ENCODE results near the gene KDM5B. TPM values are rescaled to one million over a fixed set of nuclear protein-coding genes. Genes with fewer than 3 reads are reported as not detected.
"Not testable (repeated sequence)": the region's sequence is repeated elsewhere in the genome, so short reads cannot be mapped to it uniquely, and the experiment has no call there.

The KDM5B gene
- total and polyA plus RNA-seq, 4 donors: 60.2 to 114 (median 74.1) TPM

GRCh38 chr1:202844259-202844658 lies 36.0 kb upstream of the KDM5B start:
- WGBS (ENCODE audit: insufficient coverage): 96% methylated on average over 4 of the region's 5 CpGs
- no peaks in the 10 kb centered on the region for H3K36me3 ChIP-seq (ENCODE audit: control insufficient read depth, insufficient read depth, low read length)

GRCh38 chr1:202843081-202843480 lies 34.9 kb upstream of the KDM5B start:
- DNase-seq (ENCODE audit: low read depth in 4 of 6, low spot score in 6 of 6): peak in 5 of 6 donors; percentile 26 to 82 (median 51)
- Histone ChIP-seq H3K4me3 (ENCODE audit: low read depth, low read length) (no peak overlapping the region), H3K9me3 (ENCODE audit: control insufficient read depth, insufficient read depth, low read length) (no peaks in the 10 kb centered on the region), H3K27ac (ENCODE audit: low read depth, low read length) (peak overlapping the region; percentile 40), H3K36me3 (ENCODE audit: control insufficient read depth, insufficient read depth, low read length) (no peaks in the 10 kb centered on the region), H3K4me1 (ENCODE audit: control insufficient read depth, insufficient read depth, low read length) (peaks cover 20% of the 10 kb centered on the region), H3K27me3 (ENCODE audit: control insufficient read depth, insufficient read depth, low read length) (no peaks in the 10 kb centered on the region)
- WGBS (ENCODE audit: insufficient coverage): 34% methylated on average over 9 of the region's 11 CpGs

More at GRCh38 chr1:202844259-202844658, 36.0 kb upstream of the KDM5B start:
- no peak overlapping the region for H3K4me3 ChIP-seq (ENCODE audit: low read depth, low read length)
- no peak overlapping the region for H3K27ac ChIP-seq (ENCODE audit: low read depth, low read length)
- H3K27me3 ChIP-seq (ENCODE audit: control insufficient read depth, insufficient read depth, low read length): no peaks in the 10 kb centered on the region
- H3K4me1 ChIP-seq (ENCODE audit: control insufficient read depth, insufficient read depth, low read length): peaks cover 20% of the 10 kb centered on the region
- DNase-seq (ENCODE audit: low read depth in 4 of 6, low spot score in 6 of 6): no peak
- H3K9me3 ChIP-seq (ENCODE audit: control insufficient read depth, insufficient read depth, low read length): no peaks in the 10 kb centered on the region

GRCh38 chr1:202837746-202838262 lies 29.6 kb upstream of the KDM5B start:
- DNase-seq (ENCODE audit: low read depth in 4 of 6, low spot score in 6 of 6): no peak
- Histone ChIP-seq H3K4me3 (ENCODE audit: low read depth, low read length) (no peak overlapping the region), H3K27ac (ENCODE audit: low read depth, low read length) (no peak overlapping the region), H3K9me3 (ENCODE audit: control insufficient read depth, insufficient read depth, low read length) (no peaks in the 10 kb centered on the region), H3K27me3 (ENCODE audit: control insufficient read depth, insufficient read depth, low read length) (no peaks in the 10 kb centered on the region), H3K4me1 (ENCODE audit: control insufficient read depth, insufficient read depth, low read length) (peaks cover 6% of the 10 kb centered on the region), H3K36me3 (ENCODE audit: control insufficient read depth, insufficient read depth, low read length) (no peaks in the 10 kb centered on the region)
- whole genome bisulfite sequencing (ENCODE audit: insufficient coverage): 94% methylated on average over 2 of the region's 5 CpGs

- H3K4me3 ChIP-seq (ENCODE audit: low read depth, low read length): no peak overlapping the region
- no peak for DNase-seq (ENCODE audit: low read depth in 4 of 6, low spot score in 6 of 6)
- H3K9me3 ChIP-seq (ENCODE audit: control insufficient read depth, insufficient read depth, low read length): no peaks in the 10 kb centered on the region
- no peaks in the 10 kb centered on the region for H3K27me3 ChIP-seq (ENCODE audit: control insufficient read depth, insufficient read depth, low read length)
- 89% methylated on average over 4 of the region's 5 CpGs for WGBS (ENCODE audit: insufficient coverage)
- H3K27ac ChIP-seq (ENCODE audit: low read depth, low read length): no peak overlapping the region
- H3K36me3 ChIP-seq (ENCODE audit: control insufficient read depth, insufficient read depth, low read length): no peaks in the 10 kb centered on the region
- no peaks in the 10 kb centered on the region for H3K4me1 ChIP-seq (ENCODE audit: control insufficient read depth, insufficient read depth, low read length)
These were observed 28.6 kb upstream of the KDM5B start for GRCh38 chr1:202836623-202837403.

- Histone ChIP-seq H3K27ac (ENCODE audit: low read depth, low read length) (no peak overlapping the region), H3K36me3 (ENCODE audit: control insufficient read depth, insufficient read depth, low read length) (no peaks in the 10 kb centered on the region), H3K9me3 (ENCODE audit: control insufficient read depth, insufficient read depth, low read length) (no peaks in the 10 kb centered on the region), H3K4me1 (ENCODE audit: control insufficient read depth, insufficient read depth, low read length) (no peaks in the 10 kb centered on the region), H3K27me3 (ENCODE audit: control insufficient read depth, insufficient read depth, low read length) (no peaks in the 10 kb centered on the region), H3K4me3 (ENCODE audit: low read depth, low read length) (no peak overlapping the region)
- 30% methylated on average over 2 of the region's 3 CpGs for WGBS (ENCODE audit: insufficient coverage)
- no peak for DNase-seq (ENCODE audit: low read depth in 4 of 6, low spot score in 6 of 6)
These were observed 27.4 kb upstream of the KDM5B start for GRCh38 chr1:202835548-202836072.

GRCh38 chr1:202834771-202835547 lies 26.7 kb upstream of the KDM5B start:
- H3K27ac ChIP-seq (ENCODE audit: low read depth, low read length): no peak overlapping the region
- no peaks in the 10 kb centered on the region for H3K4me1 ChIP-seq (ENCODE audit: control insufficient read depth, insufficient read depth, low read length)
- H3K9me3 ChIP-seq (ENCODE audit: control insufficient read depth, insufficient read depth, low read length): no peaks in the 10 kb centered on the region
- H3K36me3 ChIP-seq (ENCODE audit: control insufficient read depth, insufficient read depth, low read length): no peaks in the 10 kb centered on the region
- DNase-seq (ENCODE audit: low read depth in 4 of 6, low spot score in 6 of 6): no peak
- WGBS (ENCODE audit: insufficient coverage): 82% methylated on average over 5 of the region's 10 CpGs
- no peaks in the 10 kb centered on the region for H3K27me3 ChIP-seq (ENCODE audit: control insufficient read depth, insufficient read depth, low read length)
- no peak overlapping the region for H3K4me3 ChIP-seq (ENCODE audit: low read depth, low read length)

- Histone ChIP-seq H3K4me1 (ENCODE audit: control insufficient read depth, insufficient read depth, low read length) (no peaks in the 10 kb centered on the region), H3K9me3 (ENCODE audit: control insufficient read depth, insufficient read depth, low read length) (no peaks in the 10 kb centered on the region), H3K36me3 (ENCODE audit: control insufficient read depth, insufficient read depth, low read length) (no peaks in the 10 kb centered on the region), H3K27ac (ENCODE audit: low read depth, low read length) (no peak overlapping the region), H3K27me3 (ENCODE audit: control insufficient read depth, insufficient read depth, low read length) (no peaks in the 10 kb centered on the region), H3K4me3 (ENCODE audit: low read depth, low read length) (no peak overlapping the region)
- DNase-seq (ENCODE audit: low read depth in 4 of 6, low spot score in 6 of 6): no peak
- WGBS (ENCODE audit: insufficient coverage): 100% methylated on average over 1 of the region's 3 CpGs
These were observed 23.7 kb upstream of the KDM5B start for GRCh38 chr1:202831906-202832305.

- not testable (repeated sequence) for H3K4me1 ChIP-seq (ENCODE audit: control insufficient read depth, insufficient read depth, low read length); H3K27ac ChIP-seq (ENCODE audit: low read depth, low read length); DNase-seq (ENCODE audit: low read depth in 4 of 6, low spot score in 6 of 6); H3K36me3 ChIP-seq (ENCODE audit: control insufficient read depth, insufficient read depth, low read length); H3K4me3 ChIP-seq (ENCODE audit: low read depth, low read length); H3K9me3 ChIP-seq (ENCODE audit: control insufficient read depth, insufficient read depth, low read length); H3K27me3 ChIP-seq (ENCODE audit: control insufficient read depth, insufficient read depth, low read length)
- 96% methylated on average over 4 of the region's 9 CpGs for WGBS (ENCODE audit: insufficient coverage)
These were observed 21.0 kb upstream of the KDM5B start for GRCh38 chr1:202829223-202829622.

- Histone ChIP-seq H3K36me3 (ENCODE audit: control insufficient read depth, insufficient read depth, low read length) (no peaks in the 10 kb centered on the region), H3K27ac (ENCODE audit: low read depth, low read length) (no peak overlapping the region), H3K27me3 (ENCODE audit: control insufficient read depth, insufficient read depth, low read length) (no peaks in the 10 kb centered on the region), H3K9me3 (ENCODE audit: control insufficient read depth, insufficient read depth, low read length) (no peaks in the 10 kb centered on the region), H3K4me3 (ENCODE audit: low read depth, low read length) (no peak overlapping the region), H3K4me1 (ENCODE audit: control insufficient read depth, insufficient read depth, low read length) (no peaks in the 10 kb centered on the region)
- WGBS (ENCODE audit: insufficient coverage): 94% methylated on average over 7 of the region's 7 CpGs
- DNase-seq (ENCODE audit: low read depth in 4 of 6, low spot score in 6 of 6): no peak
These were observed 17.5 kb upstream of the KDM5B start for GRCh38 chr1:202825748-202826147.

All from spinal cord (tissue), 10 donors.